ENCODE measurements around the gene PODNL1.

GRCh38 chr19:13972368-13973155 lies 34.3 kb upstream of the PODNL1 start:
- TF ChIP-seq CTCF (conservative IDR thresholded peaks at IDR 0.05 in 1 of 2, IDR thresholded peaks at IDR 0.05 in 1 of 2; ENCODE audit: low read depth in 1 of 2, low read length in 2 of 2) (no peak), EZH2 (IDR thresholded peaks at IDR 0.05; ENCODE audit: low read length, missing control alignments) (no peak)

Data from fibroblast of lung (primary cell).